Adrenal gland (tissue), 12 donors: ENCODE data around the gene CFP. TPM values are rescaled to one million over a fixed set of nuclear protein-coding genes. Genes with fewer than 3 reads are reported as not detected.

Experiments
- DNase-seq, 7 donors: peaks; one replicate each; pipeline ENCODE4 v3.0.0-alpha.2; 2019 to 2020
- H3K27ac ChIP-seq, 5 donors: fragments of 200-600 bp; sonication (generic) in 4 of 5; 1 replicate in 3 of 5; 2 replicates in 2 of 5; pipeline versions ENCODE4 v1.5.1 to v1.8.0; 2016 to 2020; ENCODE audit warnings: mild to moderate bottlenecking in 1 of 5
- H3K27me3 ChIP-seq: fragments of 200-600 bp; 2 replicates; pipeline ENCODE4 v1.8.0; 2021
- H3K36me3 ChIP-seq, 2 donors: fragments of 200-600 bp; replicated peaks in 1 of 2; 1 replicate in 1 of 2; 2 replicates in 1 of 2; pipeline versions ENCODE4 v1.5.1 to v1.8.0; 2018 to 2022
- H3K4me1 ChIP-seq, 2 donors: fragments of 200-600 bp; replicated peaks in 1 of 2; 1 replicate in 1 of 2; 2 replicates in 1 of 2; pipeline versions ENCODE4 v1.5.1 to v1.8.0; 2018 to 2021
- H3K4me3 ChIP-seq, 4 donors: fragments of 200-600 bp; sonication (generic) in 3 of 4; one replicate each; pipeline ENCODE4 v1.5.1; 2016 to 2018
- H3K9me3 ChIP-seq, 3 donors: fragments of 200-600 bp; sonication (generic) in 1 of 3; replicated peaks in 1 of 3; 1 replicate in 2 of 3; 2 replicates in 1 of 3; pipeline versions ENCODE4 v1.5.1 to v1.8.0; 2016 to 2021
- POLR2A ChIP-seq, 2 donors: fragments of 450-650 bp; IDR thresholded peaks; one replicate each; pipeline ENCODE4 v1.6.1; 2017; ENCODE audit warnings: antibody characterized with exemption in 2 of 2, mild to moderate bottlenecking in 2 of 2, moderate library complexity in 1 of 2
- WGBS, 4 donors: extraction: QIAGEN DNeasy Blood & Tissue Kit in 2 of 4; methylation state at CpG; one replicate each; pipeline versions ENCODE4 v1.1.5 to v1.1.7; 2013 to 2017; 5-methylcytosine and 5-hydroxymethylcytosine counted together
- intact Hi-C, 2 donors: fragments of 100-400 bp; cut with DNase I; formaldehyde crosslinking; loops; one replicate each; pipeline versions ENCODE4 v1.14.1 to v1.15.0; 2022 to 2023
- polyA plus RNA-seq, 3 donors: library from polyadenylated mRNA; stranded (reverse); fragments of 200-250 nt in 2 of 3; fragments of 350-450 nt in 1 of 3; fragmentation: Illumina TruSeq in 1 of 3; extraction: RNeasy Lipid Tissue Mini Kit (QIAGEN cat#74804) in 1 of 3; gene quantifications; one replicate each; pipeline ENCODE4 v1.2.3, GENCODE V29; 2013 to 2014
- total RNA-seq, 9 donors: library from RNA; depleted of rRNA in 4 of 9; stranded (reverse); fragments of >200 nt in 4 of 9; fragments of 120-200 nt in 1 of 9; fragmentation: NEBNext Ultra II Directional in 1 of 9; extraction: Animal tissue kit (Norgen Biotek cat#: 25700) in 1 of 9; gene quantifications; one replicate each; pipeline versions ENCODE4 v1.1.0 to v1.2.4, GENCODE V29; 2013 to 2023
- TF ChIP-seq, protein P1 (sequence below), 6 experiments: fragments of 450-650 bp in 4 of 6; fragments of 200-600 bp in 2 of 6; sonication (generic) in 1 of 6; IDR thresholded peaks; 1 replicate in 5 of 6; 2 replicates in 1 of 6; pipeline versions ENCODE4 v1.5.1 to v1.8.0; 2016 to 2021; ENCODE audit warnings: antibody characterized with exemption in 6 of 6, mild to moderate bottlenecking in 2 of 6, moderate library complexity in 1 of 6
- donor health status: healthy with polysubstance abuse.
- donor health status: Bipolar disorder and iron deficiency.
- donor health status: DM: yes; HTN: yes; CAD: no.
- donor health status: DM: no; HTN: no; CAD: no.
- donor health status: DM: no; HTN: no; CAD: no.
- donor health status: DM: yes; HTN: yes; CAD: no.

CFP gene
- total and polyA plus RNA-seq, 12 donors, result 0.91 to 14.5 (median 8.2) TPM

DNA sequence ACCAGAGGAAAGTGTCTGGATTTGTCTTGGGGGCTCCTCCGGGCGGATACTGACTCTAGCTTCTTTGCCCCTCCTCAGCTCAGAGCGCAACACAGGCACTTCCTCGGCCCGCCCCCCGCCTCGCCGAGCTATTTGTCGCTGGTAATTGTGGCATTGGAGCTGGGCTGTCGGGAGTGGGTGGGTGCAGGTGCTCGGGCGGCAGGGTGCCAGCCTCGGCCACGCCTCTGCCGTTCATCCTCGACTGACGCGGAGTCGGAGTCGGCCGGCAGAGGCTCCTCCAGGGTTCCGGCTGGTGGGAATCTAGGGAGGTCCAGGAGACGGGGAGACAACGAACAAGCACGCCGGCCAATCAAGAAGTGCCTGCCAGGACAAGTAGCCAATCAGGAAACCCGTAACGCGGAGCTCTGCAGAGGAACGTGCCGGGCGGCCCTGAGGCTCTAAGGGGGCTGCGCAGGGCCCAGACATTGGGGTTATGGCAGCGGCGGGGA lies 6.1 kb downstream of the CFP start:
- intact Hi-C loops, result no loop called here
- WGBS, 4 donors, result 0 to 37% (median 17%) methylated on average over 9 to 35 of the region's 35 CpGs
- H3K27me3 ChIP-seq, result peaks cover 9% of the 10 kb centered on the region
- peak; percentile 55 to 87 (median 65) for DNase-seq
- H3K9me3 ChIP-seq, result no peaks in the 10 kb centered on the region
- no peak overlapping the region for H3K27ac ChIP-seq
- peak overlapping the region in 1 of 4 donors; percentile 36 for H3K4me3 ChIP-seq
- no peak for TF ChIP-seq POLR2A (IDR thresholded peaks at IDR 0.05)
- TF ChIP-seq, protein P1, sequence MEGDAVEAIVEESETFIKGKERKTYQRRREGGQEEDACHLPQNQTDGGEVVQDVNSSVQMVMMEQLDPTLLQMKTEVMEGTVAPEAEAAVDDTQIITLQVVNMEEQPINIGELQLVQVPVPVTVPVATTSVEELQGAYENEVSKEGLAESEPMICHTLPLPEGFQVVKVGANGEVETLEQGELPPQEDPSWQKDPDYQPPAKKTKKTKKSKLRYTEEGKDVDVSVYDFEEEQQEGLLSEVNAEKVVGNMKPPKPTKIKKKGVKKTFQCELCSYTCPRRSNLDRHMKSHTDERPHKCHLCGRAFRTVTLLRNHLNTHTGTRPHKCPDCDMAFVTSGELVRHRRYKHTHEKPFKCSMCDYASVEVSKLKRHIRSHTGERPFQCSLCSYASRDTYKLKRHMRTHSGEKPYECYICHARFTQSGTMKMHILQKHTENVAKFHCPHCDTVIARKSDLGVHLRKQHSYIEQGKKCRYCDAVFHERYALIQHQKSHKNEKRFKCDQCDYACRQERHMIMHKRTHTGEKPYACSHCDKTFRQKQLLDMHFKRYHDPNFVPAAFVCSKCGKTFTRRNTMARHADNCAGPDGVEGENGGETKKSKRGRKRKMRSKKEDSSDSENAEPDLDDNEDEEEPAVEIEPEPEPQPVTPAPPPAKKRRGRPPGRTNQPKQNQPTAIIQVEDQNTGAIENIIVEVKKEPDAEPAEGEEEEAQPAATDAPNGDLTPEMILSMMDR (IDR thresholded peaks at IDR 0.05), result no peak
- H3K36me3 ChIP-seq, result no peaks in the 10 kb centered on the region
- no peaks in the 10 kb centered on the region for H3K4me1 ChIP-seq

DNA sequence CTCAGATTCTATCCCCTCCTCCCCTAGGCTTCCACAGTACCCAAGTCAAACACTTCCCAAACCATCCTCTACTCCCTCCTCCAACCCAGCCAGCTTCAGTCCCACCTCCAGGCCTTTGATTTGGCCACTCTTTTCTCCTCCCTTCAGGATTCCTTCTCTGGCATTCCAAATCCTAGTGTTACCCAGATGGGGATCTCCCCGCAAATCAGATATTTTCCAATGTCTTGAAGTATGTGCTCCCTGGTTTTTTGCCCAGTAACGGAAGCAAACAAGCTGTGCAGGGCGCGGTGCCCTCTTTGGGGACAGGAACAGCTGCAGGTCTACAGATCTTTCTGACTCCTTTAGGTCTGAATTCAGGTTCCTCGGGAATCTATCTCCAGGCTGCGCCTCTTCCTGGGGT lies 7.9 kb downstream of the CFP start:
- DNase-seq, result peak in 1 of 7 donors; percentile 13
- Histone ChIP-seq H3K27ac (no peak overlapping the region), H3K4me1 (no peaks in the 10 kb centered on the region), H3K9me3 (no peaks in the 10 kb centered on the region), H3K36me3 (no peaks in the 10 kb centered on the region), H3K4me3 (no peak overlapping the region), H3K27me3 (peaks cover 12% of the 10 kb centered on the region)
- 66 to 89% (median 83%) methylated on average over 5 to 6 of the region's 6 CpGs for WGBS, 4 donors
- intact Hi-C loops, result no loop called here
- no peak for TF ChIP-seq POLR2A (IDR thresholded peaks at IDR 0.05)
- TF ChIP-seq, protein P1 (IDR thresholded peaks at IDR 0.05), result no peak

DNA sequence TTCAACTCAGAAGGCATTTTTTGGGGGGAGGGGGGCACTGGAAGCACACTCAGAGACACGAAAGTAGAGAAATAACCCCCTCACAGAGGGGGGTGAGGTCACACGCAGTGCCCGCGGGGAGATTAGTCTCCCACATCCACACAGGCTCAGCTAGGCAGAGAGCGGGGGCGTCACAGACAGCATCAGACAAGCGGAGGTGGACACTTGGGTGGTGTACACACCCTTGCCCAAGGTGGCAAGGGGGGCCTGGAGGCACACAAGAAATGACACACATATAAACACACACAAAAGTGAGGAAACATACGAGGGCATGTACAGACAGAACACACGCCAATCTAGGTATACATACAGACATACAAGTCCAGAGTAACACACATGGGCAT lies 9.4 kb downstream of the CFP start:
- Histone ChIP-seq H3K36me3 (no peaks in the 10 kb centered on the region), H3K4me3 (no peak overlapping the region), H3K27ac (no peak overlapping the region), H3K4me1 (no peaks in the 10 kb centered on the region), H3K9me3 (no peaks in the 10 kb centered on the region), H3K27me3 (peaks cover 12% of the 10 kb centered on the region)
- TF ChIP-seq, protein P1 (IDR thresholded peaks at IDR 0.05), result no peak
- no peak for TF ChIP-seq POLR2A (IDR thresholded peaks at IDR 0.05)
- intact Hi-C loops, result no loop called here
- DNase-seq, result no peak
- 54 to 94% (median 64%) methylated on average over 5 to 9 of the region's 9 CpGs for WGBS, 4 donors

- intact Hi-C loops, result no loop called here
- H3K4me3 ChIP-seq, result peak within 1 kb of the TSS in 1 of 4 donors; percentile 44
- peak; percentile 79 to 89 (median 83) for DNase-seq
These were observed 10.0 kb downstream of the CFP start, which contains the start of gene SYN1 for GRCh38 chrX:47619486-47620302. SYN1 (minus strand) TSS chrX:47619857; CDS start chrX:47619728, 129 bp downstream.

More at GRCh38 chrX:47619486-47620302, 10.0 kb downstream of the CFP start, which contains the start of gene SYN1:
- no peak for TF ChIP-seq POLR2A (IDR thresholded peaks at IDR 0.05)
- TF ChIP-seq, protein P1 (IDR thresholded peaks at IDR 0.05), result peak in 4 of 6 experiments; percentile 8 to 41 (median 22)
- H3K36me3 ChIP-seq, result no peaks in the 10 kb centered on the region
- no peaks in the 10 kb centered on the region for H3K4me1 ChIP-seq
- no peak within 1 kb of the TSS for H3K27ac ChIP-seq
- no peaks in the 10 kb centered on the region for H3K9me3 ChIP-seq
- 1 to 41% (median 32%) methylated on average over 23 to 88 of the region's 88 CpGs; no CpG with 5 or more reads in 1 of the 4 donors for WGBS, 4 donors
- peaks cover 12% of the 10 kb centered on the region for H3K27me3 ChIP-seq
